Stimulated activated CD4-positive, alpha-beta T cell treated with anti-CD3 and anti-CD28 coated beads, Interleukin-12 subunit alpha, Interleukin-12 subunit beta, amount 100 ng/mL, for 48 hours (primary cell): ENCODE results near the gene ZNF205.
"Not testable (repeated sequence)": the region's sequence is repeated elsewhere in the genome, so short reads cannot be mapped to it uniquely, and the experiment has no call there.

Source experiments
- DNase-seq, 3 donors: peaks; one replicate each; pipeline ENCODE4 v3.0.0-alpha.2; 2020; ENCODE audit warnings: low read depth in 2 of 3, low spot score in 1 of 3

The ZNF205 gene

DNA sequence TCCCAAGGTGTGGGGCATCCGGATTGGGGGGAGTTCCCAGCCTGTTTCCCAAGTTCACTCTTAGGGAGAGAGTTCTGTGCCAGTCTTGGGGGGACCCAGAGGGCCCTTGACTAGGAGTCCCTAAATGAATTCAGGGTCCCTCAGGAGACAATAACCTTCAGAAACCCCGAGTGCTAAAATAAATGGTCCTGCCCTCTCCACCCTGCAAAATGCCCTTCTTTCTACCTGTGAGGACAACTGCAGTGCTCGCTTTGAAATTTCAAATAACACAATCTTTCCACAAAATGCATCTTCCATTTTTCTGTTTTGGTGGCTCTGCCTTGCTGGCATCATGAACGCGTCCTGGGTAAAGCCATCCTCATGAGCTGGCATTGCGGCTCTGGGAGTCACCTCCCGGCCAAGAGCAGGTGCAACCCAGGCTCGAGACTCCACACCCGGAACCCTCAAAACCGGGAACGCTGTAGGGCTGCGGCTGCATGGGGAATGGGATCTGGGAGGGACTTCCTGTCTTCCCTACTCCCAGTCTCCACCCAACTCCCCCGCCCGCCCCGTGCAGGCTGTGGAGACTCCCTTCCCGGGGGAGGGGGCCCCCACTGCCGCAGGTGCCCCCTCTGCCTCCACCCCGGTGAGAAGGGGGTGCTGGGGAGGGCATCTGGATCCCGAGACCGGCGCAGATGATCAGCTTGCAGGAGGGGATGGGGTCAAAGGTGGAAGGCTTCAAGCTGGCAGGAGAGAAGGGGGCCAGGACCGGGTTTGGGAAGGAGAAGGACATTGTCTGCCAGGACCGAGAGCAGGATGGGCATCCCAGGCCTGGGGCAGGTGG lies at the start of gene ZNF205:
TSS of gene ZNF205 (plus strand) at position 529 of the 823 bp plus-strand sequence. CDS start 845 bp downstream, outside the sequence.
- DNase-seq: no peak

- DNase-seq: no peak
These were observed 48.6 kb upstream of the ZNF205 start for GRCh38 chr16:3063625-3064386.

DNA sequence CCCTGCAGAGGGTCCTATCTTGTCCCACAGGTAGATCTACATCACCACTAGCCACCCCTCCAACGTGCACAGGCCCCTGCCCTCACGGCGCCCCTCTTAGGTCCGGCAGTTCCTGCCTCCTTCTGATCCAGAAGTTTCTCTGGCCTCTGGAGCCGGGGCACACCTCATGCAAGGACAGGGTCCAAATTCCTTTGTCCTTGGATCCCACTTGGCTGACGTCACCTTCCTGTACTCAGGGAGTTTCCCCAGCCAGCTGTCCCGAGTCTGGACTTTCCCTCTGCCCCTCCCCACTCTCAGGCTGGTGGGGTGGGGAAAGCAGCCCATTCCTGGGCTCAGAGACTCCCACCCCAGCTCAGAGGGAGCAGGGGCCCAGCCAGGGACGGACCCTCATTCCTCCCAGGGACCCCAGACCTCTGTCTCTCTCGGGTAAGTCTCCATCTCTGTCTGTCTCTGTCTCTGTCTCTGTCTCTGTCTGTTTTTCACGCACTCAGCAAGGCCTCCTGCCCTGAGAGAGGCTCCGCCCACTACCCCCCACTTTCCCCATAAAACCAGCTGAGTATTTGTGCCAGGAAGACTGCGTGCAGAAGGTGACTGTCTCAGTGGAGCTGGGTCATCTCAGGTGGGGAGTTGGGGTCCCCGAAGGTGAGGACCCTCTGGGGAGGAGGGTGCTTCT lies 47.2 kb upstream of the ZNF205 start, which contains the start of gene IL32:
TSS of gene IL32 (plus strand) at position 572 of the 673 bp plus-strand sequence. CDS start 172 bp downstream, outside the sequence.
- DNase-seq: peak; percentile 57 to 68 (median 67)

DNA sequence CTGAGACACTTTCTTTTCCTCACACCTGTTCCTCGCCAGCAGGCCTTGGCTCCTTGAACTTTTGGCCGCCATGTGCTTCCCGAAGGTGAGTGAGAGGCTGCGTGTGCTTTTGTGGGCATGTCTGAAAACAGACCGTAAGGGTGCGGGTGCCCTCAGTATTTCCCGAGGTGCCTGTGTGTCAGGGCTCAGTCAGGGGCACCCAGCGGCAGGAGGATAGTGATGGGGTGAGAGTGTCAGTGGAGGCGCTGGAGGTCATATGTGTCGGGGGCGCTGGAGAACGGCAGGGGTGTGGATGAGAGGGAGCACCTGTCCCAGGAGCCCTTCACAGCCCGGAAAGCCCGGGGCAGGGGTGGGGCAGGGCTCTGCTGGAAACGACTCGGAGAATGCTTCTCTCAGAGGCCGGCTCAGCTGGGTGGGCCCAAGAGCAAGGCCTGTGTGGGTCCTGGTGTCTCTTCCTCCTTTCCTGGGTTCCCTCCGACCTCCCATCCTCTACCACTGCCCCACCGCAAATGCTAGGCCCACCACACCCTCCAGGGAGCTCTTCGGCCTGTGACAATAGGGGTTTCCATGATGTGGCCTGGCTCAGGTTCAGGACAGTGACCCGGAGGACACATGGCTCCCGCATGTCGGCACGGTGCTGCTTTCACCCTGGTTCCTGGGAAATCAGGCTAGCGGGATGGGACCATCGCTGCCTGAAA lies 46.5 kb upstream of the ZNF205 start:
- no peak for DNase-seq

GRCh38 chr16:3066440-3066748 lies 46.0 kb upstream of the ZNF205 start:
- DNase-seq: no peak

DNA sequence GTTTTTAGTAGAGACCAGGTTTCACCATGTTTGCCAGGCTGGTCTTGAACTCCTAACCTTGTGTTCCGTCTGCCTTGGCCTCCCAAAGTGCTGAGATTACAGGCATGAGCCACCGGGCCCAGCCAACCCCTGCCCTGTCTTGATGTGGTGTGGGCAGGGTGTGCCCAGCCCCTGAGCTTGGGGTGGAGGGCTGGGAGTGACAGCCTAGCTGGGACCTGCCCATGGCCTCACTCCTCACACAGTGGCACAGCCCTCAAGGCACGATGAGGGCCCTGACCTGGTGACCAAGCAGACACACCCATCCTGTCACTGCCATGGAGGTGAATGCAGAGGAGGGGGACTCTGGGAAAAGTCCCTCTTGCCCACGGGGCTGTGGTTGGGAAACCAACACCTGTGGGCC lies 43.9 kb upstream of the ZNF205 start:
- no peak for DNase-seq

DNA sequence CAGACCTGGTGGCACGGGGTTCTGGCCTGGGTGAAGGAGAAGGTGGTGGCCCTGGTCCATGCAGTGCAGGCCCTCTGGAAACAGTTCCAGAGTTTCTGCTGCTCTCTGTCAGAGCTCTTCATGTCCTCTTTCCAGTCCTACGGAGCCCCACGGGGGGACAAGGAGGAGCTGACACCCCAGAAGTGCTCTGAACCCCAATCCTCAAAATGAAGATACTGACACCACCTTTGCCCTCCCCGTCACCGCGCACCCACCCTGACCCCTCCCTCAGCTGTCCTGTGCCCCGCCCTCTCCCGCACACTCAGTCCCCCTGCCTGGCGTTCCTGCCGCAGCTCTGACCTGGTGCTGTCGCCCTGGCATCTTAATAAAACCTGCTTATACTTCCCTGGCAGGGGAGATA lies 43.2 kb upstream of the ZNF205 start:
- DNase-seq: not testable (repeated sequence)

DNA sequence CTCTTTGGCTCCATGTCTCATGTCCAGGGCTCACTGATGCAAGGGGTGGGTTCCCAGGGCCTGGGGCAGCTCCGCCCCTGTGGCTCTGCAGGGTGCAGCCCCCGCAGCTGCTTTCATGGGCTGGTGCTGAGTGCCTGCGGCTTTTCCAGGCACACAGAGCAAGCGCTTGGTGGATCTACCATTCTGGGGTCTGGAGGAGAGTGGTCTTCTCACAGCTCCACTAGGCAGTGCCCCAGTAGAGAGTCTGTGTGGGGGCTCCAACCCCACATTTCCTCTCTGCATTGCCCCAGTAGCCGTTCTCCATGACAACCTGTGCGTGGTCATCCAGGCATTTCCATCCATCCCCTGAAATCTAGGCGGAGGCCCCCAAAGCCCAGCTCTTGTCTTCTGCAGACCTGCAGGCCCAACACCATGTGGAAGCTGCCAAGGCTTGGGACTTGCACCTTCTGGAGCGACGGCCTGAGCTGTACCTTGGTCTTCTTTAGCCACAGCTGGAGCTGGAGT lies 41.7 kb upstream of the ZNF205 start:
- no peak for DNase-seq

DNA sequence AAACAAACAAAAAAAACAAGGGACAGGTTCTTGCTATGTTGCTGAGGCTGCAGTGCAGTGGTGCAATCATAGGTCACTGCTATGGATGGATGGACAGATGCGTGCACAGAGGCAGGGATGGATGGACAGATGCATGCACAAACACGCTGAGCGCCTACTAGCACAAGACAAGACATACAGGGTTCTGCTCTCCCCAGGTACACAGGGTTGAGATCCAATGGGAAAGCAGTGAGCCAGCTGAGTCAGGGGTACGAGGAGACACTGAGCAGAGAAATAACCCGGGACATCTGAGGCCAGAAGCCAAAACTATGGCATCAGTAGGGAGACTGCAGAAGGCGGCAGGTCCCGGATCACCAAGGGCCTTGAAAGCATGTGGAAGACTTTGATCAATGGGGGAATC lies 40.7 kb upstream of the ZNF205 start:
- DNase-seq: no peak

DNA sequence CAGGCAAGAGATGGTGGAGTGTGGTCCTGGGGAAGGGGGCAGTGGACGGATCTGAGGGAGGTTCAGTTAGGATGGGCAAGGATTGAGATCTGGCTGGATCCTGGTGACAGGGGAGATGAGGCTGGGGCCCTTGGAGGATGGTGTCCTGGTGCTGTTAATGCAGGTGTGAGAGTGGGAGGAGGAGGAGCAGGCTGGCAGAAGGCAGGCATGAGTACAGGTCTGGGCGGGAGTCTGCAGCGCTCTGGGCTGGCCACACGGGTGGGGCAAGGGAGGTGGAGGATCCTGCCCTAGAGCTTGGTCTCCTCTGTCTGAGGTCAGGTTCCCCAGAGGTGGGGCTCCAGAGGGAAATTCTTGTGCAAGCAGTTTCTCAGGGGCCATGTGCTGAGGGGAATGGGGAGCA lies 40.2 kb upstream of the ZNF205 start:
- DNase-seq: not testable (repeated sequence)

DNA sequence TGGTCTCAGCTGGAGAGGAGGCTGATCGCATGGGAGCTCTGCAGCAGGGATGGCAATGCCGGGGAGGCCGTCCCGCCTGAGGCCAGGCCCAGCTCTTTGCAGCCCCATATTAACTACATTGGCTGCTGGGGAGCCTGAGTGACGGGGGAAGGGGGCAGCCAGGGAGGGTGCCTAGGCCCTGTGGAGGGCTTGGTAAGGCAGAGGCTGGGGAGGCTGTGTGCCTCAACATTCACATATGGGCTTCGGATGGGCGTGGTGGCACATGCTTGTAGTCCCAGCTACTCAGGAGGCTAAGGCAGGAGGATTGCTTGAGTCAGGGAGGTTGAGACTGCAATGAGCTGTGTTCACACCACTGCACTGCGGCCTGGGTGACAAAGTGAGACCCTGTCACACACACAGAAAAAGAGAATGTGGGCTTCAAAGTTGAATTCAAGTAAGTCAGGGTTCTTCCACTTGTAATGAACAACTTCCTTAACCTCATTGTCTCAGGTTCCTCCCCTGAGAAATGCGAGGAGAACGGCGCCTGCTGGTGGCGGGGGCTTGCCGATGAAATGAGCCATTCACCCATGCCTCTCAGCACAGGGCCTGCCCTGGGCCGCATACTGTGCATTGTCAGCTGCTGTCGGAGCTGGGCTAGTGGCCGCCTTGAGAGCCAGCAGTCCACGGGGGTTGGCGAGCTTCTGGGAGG lies 39.7 kb upstream of the ZNF205 start:
- DNase-seq: not testable (repeated sequence)

- DNase-seq: no peak
These were observed 38.9 kb upstream of the ZNF205 start for GRCh38 chr16:3073448-3073847.

DNA sequence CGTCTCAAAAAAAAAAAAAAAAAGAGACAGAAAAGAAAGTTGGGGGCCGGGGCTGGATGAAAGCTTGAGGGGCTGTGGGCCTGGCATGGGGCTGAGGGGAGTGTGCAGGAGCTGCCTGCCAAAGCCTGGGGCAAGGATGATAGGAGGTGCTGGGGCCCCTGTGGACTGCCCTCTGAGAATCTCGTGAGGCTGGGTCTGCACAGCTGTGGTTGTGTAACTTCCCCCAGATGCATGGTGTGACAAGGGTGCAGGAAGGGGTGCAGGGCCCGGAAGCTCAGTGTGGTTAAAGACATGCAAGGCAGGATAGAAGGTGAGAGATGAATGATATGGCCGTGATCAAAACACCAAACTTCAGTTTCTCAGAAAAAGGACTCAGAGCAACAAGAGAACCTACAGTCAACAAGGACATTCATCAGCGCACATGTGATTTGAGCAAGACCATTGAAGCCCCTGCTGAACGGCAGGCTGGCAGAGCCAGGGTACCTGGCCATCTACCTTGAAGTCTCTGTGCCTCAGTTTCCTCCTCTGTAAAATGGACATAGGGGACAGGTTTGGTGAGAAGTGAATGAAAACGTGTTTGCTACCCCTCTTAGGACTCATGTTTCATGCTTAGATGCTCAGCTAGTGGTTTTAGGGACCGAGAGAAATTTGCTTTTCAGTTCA lies 37.4 kb upstream of the ZNF205 start:
- DNase-seq: peak; percentile 66 to 73 (median 70)

- no peak for DNase-seq
These were observed 36.9 kb upstream of the ZNF205 start for GRCh38 chr16:3075523-3075915.

- DNase-seq: not testable (repeated sequence)
These were observed 36.4 kb upstream of the ZNF205 start for GRCh38 chr16:3075946-3076345.

GRCh38 chr16:3076577-3076976 lies 35.8 kb upstream of the ZNF205 start:
- DNase-seq: no peak

GRCh38 chr16:3080024-3080423 lies 32.4 kb upstream of the ZNF205 start:
- DNase-seq: no peak

GRCh38 chr16:3081957-3082356 lies 30.4 kb upstream of the ZNF205 start:
- not testable (repeated sequence) for DNase-seq

GRCh38 chr16:3083408-3083807 lies 29.0 kb upstream of the ZNF205 start:
- DNase-seq: not testable (repeated sequence)

GRCh38 chr16:3084491-3084890 lies 27.9 kb upstream of the ZNF205 start:
- DNase-seq: no peak
